AG04450 (cell line): ENCODE measurements around the gene SLC12A9. TPM values are rescaled to one million over a fixed set of nuclear protein-coding genes. Genes with fewer than 3 reads are reported as not detected.

Experiments
- CTCF ChIA-PET: fragments of 300-600, 350-600 bp; formaldehyde crosslinking; extraction: SDS; loops from one replicate; lab custom pipeline; 2022; ENCODE audit warnings: antibody characterized with exemption, inconsistent platforms; lab: Charles Lee
- POLR2A ChIA-PET: fragments of 350-600 bp; formaldehyde crosslinking; extraction: SDS; loops from one replicate; lab custom pipeline; 2021; ENCODE audit warnings: antibody characterized with exemption, inconsistent platforms; lab: Yijun Ruan, JAX
- DNase-seq: peaks from one replicate; pipeline ENCODE4 v3.0.0-alpha.2; 2011; ENCODE audit warnings: low read depth, low spot score
- H3K27ac ChIP-seq: one replicate; pipeline ENCODE4 v1.5.1; 2012; ENCODE audit warnings: low read depth, low read length, control low read depth
- H3K27me3 ChIP-seq: one replicate; pipeline ENCODE4 v1.6.0; 2012; ENCODE audit warnings: low read length; ENCODE audit not compliant: control insufficient read depth, insufficient read depth
- H3K4me3 ChIP-seq: 2 replicates; pipeline ENCODE4 v1.5.1; 2011; ENCODE audit warnings: mild to moderate bottlenecking, low read depth, low read length, control low read depth
- H3K9me3 ChIP-seq: 2 replicates; pipeline ENCODE4 v1.5.1; 2012; ENCODE audit warnings: low read length; ENCODE audit not compliant: control insufficient read depth, insufficient read depth
- polyA plus RNA-seq: library from polyadenylated mRNA; depleted of rRNA; stranded (reverse); fragments of >200 nt; gene quantifications from 2 replicates; pipeline ENCODE4 v1.2.3, GENCODE V29; 2011
- TF ChIP-seq, protein P1 (sequence below): IDR thresholded peaks from 2 replicates; pipeline ENCODE4 v1.5.1; 2011; ENCODE audit warnings: low read depth, low read length, control low read depth, inconsistent platforms

The SLC12A9 gene
- polyA plus RNA-seq, 1 experiment = 10.8 TPM

DNA sequence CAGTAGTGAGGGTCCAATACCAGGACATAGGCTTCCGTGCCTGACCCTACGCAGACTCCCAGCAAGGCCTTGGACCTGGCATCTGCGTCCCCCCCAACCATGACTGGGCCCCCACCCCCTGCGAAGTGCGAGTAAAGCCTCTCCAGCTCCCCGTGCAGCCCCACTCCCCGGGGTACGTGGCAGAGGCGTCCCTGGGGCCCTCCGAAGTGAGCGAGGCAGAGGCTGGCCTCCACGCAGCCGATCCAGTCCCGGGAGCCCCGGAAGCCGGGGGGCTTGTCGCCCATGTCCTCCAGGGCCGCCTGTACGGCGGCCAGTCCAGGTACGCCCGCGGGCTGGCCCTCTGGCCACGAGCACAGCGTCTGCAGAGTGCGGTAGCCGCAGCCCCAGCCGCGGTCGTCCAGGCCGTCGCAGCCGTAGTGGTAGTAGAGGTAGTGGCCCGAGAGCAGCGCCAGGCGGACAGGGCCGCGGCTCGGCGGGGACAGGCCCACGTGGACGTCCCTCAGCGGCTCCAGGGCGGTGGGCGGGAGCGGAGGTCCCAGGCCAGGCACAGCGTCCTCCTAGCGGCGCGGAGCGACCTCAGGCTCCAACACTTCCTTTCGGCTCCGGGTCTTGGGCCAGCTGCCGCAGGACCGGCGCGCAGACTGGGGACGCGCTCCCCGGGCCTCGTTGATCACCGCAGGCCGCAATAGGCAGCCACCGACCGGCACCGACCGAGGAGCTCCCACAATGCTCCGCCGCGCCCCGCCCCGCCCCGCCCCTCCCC lies 36.7 kb downstream of the SLC12A9 start, which contains the start of gene UFSP1:
UFSP1 (minus strand) TSS at position 728 of the 763 bp plus-strand sequence; CDS start at position 284, 444 bp downstream.
- CTCF ChIA-PET = interaction anchor here (0.5 to 1.4 kb wide), 8 partner anchors 9 to 1437 kb away, joined by 3 to 13 read pairs (median 6); partner anchors contain the start of gene POP7
- POLR2A ChIA-PET = interaction anchor here (0.5 to 4.4 kb wide), 13 partner anchors 13 to 329 kb away, joined by 3 to 71 read pairs (median 5); partner anchors contain the start of genes EPHB4, FBXO24, LRCH4 and PLOD3
- H3K27ac ChIP-seq = peak within 1 kb of the TSS; percentile 75
- H3K4me3 ChIP-seq = peak within 1 kb of the TSS; percentile 72
- no peaks in the 10 kb centered on the region for H3K27me3 ChIP-seq
- H3K9me3 ChIP-seq = peaks cover 8% of the 10 kb centered on the region; the same call in 1 of the 2 replicates
- TF ChIP-seq, protein P1, sequence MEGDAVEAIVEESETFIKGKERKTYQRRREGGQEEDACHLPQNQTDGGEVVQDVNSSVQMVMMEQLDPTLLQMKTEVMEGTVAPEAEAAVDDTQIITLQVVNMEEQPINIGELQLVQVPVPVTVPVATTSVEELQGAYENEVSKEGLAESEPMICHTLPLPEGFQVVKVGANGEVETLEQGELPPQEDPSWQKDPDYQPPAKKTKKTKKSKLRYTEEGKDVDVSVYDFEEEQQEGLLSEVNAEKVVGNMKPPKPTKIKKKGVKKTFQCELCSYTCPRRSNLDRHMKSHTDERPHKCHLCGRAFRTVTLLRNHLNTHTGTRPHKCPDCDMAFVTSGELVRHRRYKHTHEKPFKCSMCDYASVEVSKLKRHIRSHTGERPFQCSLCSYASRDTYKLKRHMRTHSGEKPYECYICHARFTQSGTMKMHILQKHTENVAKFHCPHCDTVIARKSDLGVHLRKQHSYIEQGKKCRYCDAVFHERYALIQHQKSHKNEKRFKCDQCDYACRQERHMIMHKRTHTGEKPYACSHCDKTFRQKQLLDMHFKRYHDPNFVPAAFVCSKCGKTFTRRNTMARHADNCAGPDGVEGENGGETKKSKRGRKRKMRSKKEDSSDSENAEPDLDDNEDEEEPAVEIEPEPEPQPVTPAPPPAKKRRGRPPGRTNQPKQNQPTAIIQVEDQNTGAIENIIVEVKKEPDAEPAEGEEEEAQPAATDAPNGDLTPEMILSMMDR = 0 out of 2 replicates have a peak, but pooled peaks have one; percentile 5
- DNase-seq = no peak

DNA sequence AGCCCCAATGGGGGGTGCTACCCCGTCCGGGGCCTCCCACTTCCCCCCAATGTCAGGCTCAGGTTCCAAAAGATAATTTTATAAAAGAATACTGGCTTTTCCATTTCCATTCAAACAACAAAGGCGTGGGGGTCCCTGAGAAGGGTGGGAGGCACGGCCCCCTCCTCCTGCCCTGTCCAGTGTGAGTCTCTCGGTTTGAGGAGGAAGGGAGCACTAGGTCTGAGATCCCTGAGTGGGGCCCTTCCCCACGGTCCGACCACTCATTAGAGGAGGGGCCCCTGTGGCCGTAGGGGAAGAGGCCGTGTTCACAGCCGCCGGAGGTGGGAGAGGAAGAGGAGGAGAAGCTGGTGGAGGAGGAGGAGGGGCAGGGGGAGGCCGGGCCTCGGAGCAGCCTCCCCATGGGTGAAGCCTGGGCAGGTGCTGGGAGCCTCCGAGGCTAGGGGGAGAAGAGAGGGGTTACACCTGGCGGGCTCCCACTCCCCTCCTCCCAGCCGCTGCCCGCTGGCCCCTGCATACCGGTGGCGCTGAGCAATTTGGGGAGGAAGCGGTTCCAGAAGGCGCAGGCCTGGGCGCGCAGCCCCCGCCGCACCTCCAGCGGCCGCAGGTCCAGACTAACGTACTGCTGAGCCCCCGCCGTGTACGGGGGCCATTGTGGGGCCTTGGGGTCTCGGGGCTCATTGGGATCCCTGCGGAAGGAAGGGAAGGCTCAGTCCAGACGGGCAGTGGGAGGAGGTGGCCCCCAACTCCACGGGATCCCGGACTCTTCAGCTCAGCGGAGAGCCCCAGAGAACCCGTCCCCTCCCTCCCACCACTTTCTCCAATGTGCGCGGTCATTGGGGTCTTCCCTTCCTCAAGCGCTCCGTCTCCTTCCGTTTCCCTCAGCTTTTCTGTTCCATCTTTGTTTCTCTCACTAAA lies 38.4 kb downstream of the SLC12A9 start:
- H3K4me3 ChIP-seq = peak overlapping the region; percentile 63
- peaks cover 8% of the 10 kb centered on the region for H3K27me3 ChIP-seq
- ChIA-PET POLR2A (interaction anchor here (1.4 to 4.4 kb wide), 2 partner anchors 14 to 24 kb away, joined by 7 to 71 read pairs; partner anchors contain the start of genes SRRT and TRIP6), CTCF (interaction anchor here (0.7 to 1.4 kb wide), 7 partner anchors 7 to 327 kb away, joined by 3 to 10 read pairs (median 5); partner anchors contain the start of genes PLOD3, POP7 and ZNHIT1)
- peak overlapping the region; percentile 75 for H3K27ac ChIP-seq
- peaks cover 4% of the 10 kb centered on the region; the same call in 1 of the 2 replicates for H3K9me3 ChIP-seq
- TF ChIP-seq, protein P1 = no peak
- no peak for DNase-seq

DNA sequence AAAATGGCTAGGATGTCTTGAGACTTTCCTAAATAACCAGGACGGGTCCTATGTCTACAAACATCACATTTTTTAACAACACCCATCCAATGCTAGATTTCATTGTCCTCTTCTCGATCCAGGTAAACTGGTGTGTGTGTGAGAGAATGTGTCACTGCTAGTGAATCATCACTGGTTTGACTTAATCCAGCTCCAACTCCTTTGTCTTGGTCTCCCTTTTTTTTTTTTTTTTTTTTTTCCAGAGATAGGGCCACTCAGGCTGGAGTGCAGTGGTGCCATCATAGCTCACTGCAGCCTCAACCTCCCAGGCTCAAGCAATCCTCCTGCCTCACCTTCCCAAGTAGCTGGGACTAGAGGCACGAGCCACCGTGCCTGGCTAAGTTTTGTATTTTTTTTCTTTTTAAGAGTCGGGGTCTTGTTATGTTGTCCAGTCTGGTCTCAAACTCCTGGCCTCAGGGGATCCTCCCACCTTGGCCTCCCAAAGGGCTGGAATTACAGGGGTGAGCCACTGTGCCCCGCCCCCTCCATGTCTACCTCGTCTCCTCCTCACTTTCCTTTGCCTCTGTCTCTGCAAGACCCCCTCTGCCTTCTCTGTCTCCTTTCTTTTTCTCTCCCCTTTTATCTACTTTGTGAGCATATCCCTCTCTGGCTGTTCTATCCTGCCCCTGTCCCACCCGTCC lies 39.2 kb downstream of the SLC12A9 start:
- Histone ChIP-seq H3K27ac (no peak overlapping the region), H3K9me3 (peaks cover 4% of the 10 kb centered on the region; the same call in 1 of the 2 replicates), H3K27me3 (peaks cover 16% of the 10 kb centered on the region), H3K4me3 (no peak overlapping the region)
- ChIA-PET POLR2A (no interaction called here), CTCF (interaction anchor here (0.8 to 1.0 kb wide), 4 partner anchors 167 to 190 kb away, joined by 3 to 10 read pairs (median 4); no protein-coding TSS in a partner anchor)
- TF ChIP-seq, protein P1 = no peak
- no peak for DNase-seq

DNA sequence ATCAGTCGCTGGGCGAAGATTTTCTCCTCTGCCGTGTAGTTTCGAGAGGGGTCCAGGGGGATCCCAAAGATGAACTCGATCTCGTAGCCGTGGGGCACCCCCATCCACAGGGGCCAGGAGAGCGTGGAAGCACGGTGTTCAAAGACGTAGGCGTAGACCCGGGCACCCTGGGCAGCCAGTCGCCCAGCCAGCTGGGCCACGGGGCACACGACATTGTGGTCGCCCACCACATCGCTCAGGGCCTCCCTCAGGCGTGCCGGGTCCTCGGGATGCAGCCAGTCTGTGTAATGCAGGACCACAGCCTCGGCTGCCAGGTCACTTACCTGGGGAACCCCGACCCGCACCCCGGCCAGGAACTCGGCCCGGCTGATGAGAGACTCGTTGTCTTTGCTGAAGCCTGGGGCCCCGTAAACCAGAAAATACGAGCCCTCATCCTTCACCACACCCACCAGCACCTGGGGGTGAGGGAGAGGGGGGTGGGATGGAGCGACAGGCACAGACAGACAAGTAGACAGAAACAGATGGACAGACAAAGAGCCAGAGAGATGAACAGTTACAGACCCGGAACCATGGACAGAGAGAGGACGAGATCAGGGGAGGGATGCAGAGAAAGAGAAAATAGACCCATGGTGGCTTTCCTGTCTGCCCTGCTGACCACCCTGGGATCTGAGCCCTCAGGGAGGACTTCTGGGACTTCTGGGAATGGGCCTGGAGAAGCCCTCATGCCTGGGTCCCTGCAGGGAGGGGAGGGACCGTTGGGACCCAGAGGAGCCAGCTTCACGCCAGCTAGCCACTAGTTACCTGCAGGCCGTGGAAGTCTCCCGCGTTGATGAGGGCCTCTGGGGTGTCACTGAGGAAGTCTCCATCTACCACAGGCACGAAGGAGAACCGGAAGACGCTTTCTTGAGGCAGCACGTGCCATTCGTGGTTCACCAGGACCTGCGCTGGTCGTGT lies 40.1 kb downstream of the SLC12A9 start:
- ChIA-PET POLR2A (no interaction called here), CTCF (no interaction called here)
- peaks cover 21% of the 10 kb centered on the region for H3K27me3 ChIP-seq
- no peaks in the 10 kb centered on the region; the same call in 1 of the 2 replicates for H3K9me3 ChIP-seq
- no peak for DNase-seq
- H3K27ac ChIP-seq = no peak overlapping the region
- H3K4me3 ChIP-seq = no peak overlapping the region
- TF ChIP-seq, protein P1 = no peak
